Measurements from ENCODE around the gene SV2A. TPM values are rescaled to one million over a fixed set of nuclear protein-coding genes. Genes with fewer than 3 reads are reported as not detected.

Gene SV2A
- total and polyA plus RNA-seq, 7 experiments from 2014 or later: 1.3 to 18.8 (median 2.8) TPM

DNA sequence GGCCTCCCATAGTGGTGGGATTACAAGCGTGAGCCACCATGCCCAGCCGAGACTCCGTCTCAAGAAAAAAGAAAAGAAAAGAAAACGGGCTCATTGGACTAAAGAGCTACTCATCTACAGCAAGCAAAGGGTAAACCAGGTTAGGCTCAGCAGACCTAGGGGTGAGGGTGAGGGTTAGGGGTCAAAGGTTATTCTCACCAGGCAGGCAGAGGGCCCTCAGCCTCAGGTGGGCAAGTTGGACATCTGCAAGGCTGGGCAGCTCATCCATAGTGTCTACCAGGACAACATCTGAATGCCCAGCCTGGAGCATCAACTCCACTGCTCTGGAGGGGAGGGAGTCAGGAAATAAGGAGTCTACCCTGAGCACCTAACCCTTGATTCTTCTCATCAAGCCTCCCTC lies 15.6 kb upstream of the SV2A start:
- Histone ChIP-seq H3K27me3 (ENCODE audit: control insufficient read depth in 2 of 2, insufficient read depth in 2 of 2, low read length in 2 of 2) (no peaks in the 10 kb centered on the region), H3K27ac (ENCODE audit: low read depth, low read length) (no peak overlapping the region), H3K4me3 (ENCODE audit: low read length) (no peak overlapping the region), H3K36me3 (ENCODE audit: control insufficient read depth in 2 of 3, insufficient read depth in 3 of 3, low read length in 3 of 3) (no peaks in the 10 kb centered on the region), H3K4me1 (ENCODE audit: control insufficient read depth in 2 of 2, insufficient read depth in 2 of 2, low read length in 2 of 2) (peaks cover 6% of the 10 kb centered on the region in 2 donors), H3K9me3 (ENCODE audit: control insufficient read depth in 2 of 3, low read length in 3 of 3) (no peaks in the 10 kb centered on the region)
- intact Hi-C loops (cut with micrococcal nuclease): no loop called here
- no peak overlapping the region for H3K27ac Mint-ChIP-seq
- peaks cover 12 to 50% (median 21%) of the 10 kb centered on the region in 7 donors for H3K4me1 Mint-ChIP-seq
- no peaks in the 10 kb centered on the region for H3K9me3 Mint-ChIP-seq
- peaks cover 0 to 13% (median 5%) of the 10 kb centered on the region in 5 donors for H3K27me3 Mint-ChIP-seq
- H3K36me3 Mint-ChIP-seq: peaks cover 0 to 12% (median 4%) of the 10 kb centered on the region in 5 donors
- POLR2A ChIA-PET: interaction anchor here (1.3 to 8.7 kb wide), 2 partner anchors 45 to 51 kb away, joined by 3 to 174 read pairs; a partner anchor contains a TSS
- DNase-seq (no peak), ATAC-seq (no peak)
- CTCF ChIA-PET: interaction anchor here (0.8 kb wide), 1 partner anchor 11 kb away, joined by 3 read pairs; no protein-coding TSS in a partner anchor
- no peak overlapping the region for H3K4me3 Mint-ChIP-seq

DNA sequence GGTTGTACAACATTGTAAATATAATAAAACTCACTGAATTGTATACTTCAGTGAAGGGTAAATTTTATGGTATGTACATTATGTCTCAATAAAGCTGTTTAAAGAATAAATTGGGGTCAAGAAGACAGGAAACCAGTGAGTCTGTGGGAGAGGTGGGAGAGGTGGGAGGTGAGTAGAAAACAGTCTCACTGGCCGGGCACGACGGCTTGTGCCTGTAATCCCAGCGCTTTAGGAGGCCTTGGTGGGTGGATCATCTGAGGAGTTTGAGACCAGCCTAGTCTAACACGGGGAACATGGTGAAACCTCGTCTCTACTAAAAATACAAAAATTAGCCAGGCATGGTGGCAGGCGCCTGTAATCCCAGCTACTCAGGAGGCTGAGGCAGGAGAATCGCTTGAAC lies 14.8 kb upstream of the SV2A start:
- Mint-ChIP-seq H3K36me3 (peaks cover 0 to 16% (median 4%) of the 10 kb centered on the region in 5 donors), H3K27ac (no peak overlapping the region), H3K4me3 (no peak overlapping the region), H3K4me1 (peaks cover 12 to 46% (median 21%) of the 10 kb centered on the region in 7 donors), H3K27me3 (peaks cover 0 to 13% (median 5%) of the 10 kb centered on the region in 5 donors), H3K9me3 (no peaks in the 10 kb centered on the region)
- intact Hi-C loops (cut with micrococcal nuclease): no loop called here
- Histone ChIP-seq H3K27ac (ENCODE audit: low read depth, low read length) (no peak overlapping the region), H3K9me3 (ENCODE audit: control insufficient read depth in 2 of 3, low read length in 3 of 3) (no peaks in the 10 kb centered on the region), H3K4me3 (ENCODE audit: low read length) (no peak overlapping the region), H3K4me1 (ENCODE audit: control insufficient read depth in 2 of 2, insufficient read depth in 2 of 2, low read length in 2 of 2) (peaks cover 6 to 7% of the 10 kb centered on the region in 2 donors), H3K27me3 (ENCODE audit: control insufficient read depth in 2 of 2, insufficient read depth in 2 of 2, low read length in 2 of 2) (no peaks in the 10 kb centered on the region), H3K36me3 (ENCODE audit: control insufficient read depth in 2 of 3, insufficient read depth in 3 of 3, low read length in 3 of 3) (peaks cover 0 to 2% (median 0%) of the 10 kb centered on the region in 3 experiments)
- POLR2A ChIA-PET: interaction anchor here (1.3 to 8.7 kb wide), 2 partner anchors 45 to 51 kb away, joined by 3 to 174 read pairs; a partner anchor contains a TSS
- CTCF ChIA-PET: interaction anchor here (0.8 kb wide), 1 partner anchor 11 kb away, joined by 3 read pairs; no protein-coding TSS in a partner anchor
- ATAC-seq (no peak), DNase-seq (no peak)

DNA sequence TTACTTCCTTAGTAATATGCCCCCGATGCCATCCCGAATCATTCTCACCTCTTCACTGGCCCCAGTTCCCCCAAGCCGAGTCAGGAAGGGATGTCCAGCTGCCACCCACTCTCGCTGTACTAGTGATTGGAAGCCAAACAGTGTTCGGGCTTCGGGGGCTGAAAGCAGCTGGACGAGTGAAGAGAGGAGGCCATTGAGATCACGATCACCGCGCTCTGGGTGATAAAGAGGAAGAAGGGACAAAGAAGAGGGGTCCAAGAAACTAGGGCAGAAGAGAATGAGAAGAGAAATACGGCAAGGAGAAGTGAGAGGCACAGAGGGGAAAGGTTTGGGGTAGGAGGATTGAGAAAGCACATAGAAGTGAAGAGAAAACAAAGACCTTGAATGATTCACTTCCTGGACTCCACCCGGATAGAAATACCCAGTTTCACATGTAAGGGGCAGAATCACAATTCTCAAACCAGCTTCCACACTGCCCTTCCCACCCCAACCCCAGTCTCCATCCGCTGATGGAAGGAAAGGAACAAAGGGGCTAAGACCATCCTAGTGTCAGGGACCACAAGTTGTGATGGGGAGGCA lies 13.7 kb upstream of the SV2A start:
- peak overlapping the region in 2 of 9 donors; percentile 38 to 81 for H3K27ac Mint-ChIP-seq
- H3K27me3 Mint-ChIP-seq: peaks cover 0 to 13% (median 5%) of the 10 kb centered on the region in 5 donors
- DNase-seq: no peak
- H3K4me1 ChIP-seq (ENCODE audit: control insufficient read depth in 2 of 2, insufficient read depth in 2 of 2, low read length in 2 of 2): peaks cover 15 to 16% of the 10 kb centered on the region in 2 donors
- H3K4me1 Mint-ChIP-seq: peaks cover 15 to 44% (median 26%) of the 10 kb centered on the region in 7 donors
- intact Hi-C loops (cut with micrococcal nuclease): no loop called here
- peaks cover 0 to 1% (median 0%) of the 10 kb centered on the region in 11 donors for H3K9me3 Mint-ChIP-seq
- no peak overlapping the region for H3K27ac ChIP-seq (ENCODE audit: low read depth, low read length)
- peak overlapping the region in 2 of 10 donors; percentile 17 to 67 for H3K4me3 Mint-ChIP-seq
- H3K4me3 ChIP-seq (ENCODE audit: low read length): no peak overlapping the region
- no peaks in the 10 kb centered on the region for H3K27me3 ChIP-seq (ENCODE audit: control insufficient read depth in 2 of 2, insufficient read depth in 2 of 2, low read length in 2 of 2)
- ChIA-PET CTCF (no interaction called here), POLR2A (interaction anchor here (8.7 kb wide), 1 partner anchor 43 kb away, joined by 174 read pairs; a partner anchor contains a TSS)
- H3K36me3 ChIP-seq (ENCODE audit: control insufficient read depth in 2 of 3, insufficient read depth in 3 of 3, low read length in 3 of 3): peaks cover 3 to 7% (median 3%) of the 10 kb centered on the region in 3 experiments
- H3K9me3 ChIP-seq (ENCODE audit: control insufficient read depth in 2 of 3, low read length in 3 of 3): no peaks in the 10 kb centered on the region
- ATAC-seq: no peak
- H3K36me3 Mint-ChIP-seq: peaks cover 0 to 20% (median 4%) of the 10 kb centered on the region in 5 donors

DNA sequence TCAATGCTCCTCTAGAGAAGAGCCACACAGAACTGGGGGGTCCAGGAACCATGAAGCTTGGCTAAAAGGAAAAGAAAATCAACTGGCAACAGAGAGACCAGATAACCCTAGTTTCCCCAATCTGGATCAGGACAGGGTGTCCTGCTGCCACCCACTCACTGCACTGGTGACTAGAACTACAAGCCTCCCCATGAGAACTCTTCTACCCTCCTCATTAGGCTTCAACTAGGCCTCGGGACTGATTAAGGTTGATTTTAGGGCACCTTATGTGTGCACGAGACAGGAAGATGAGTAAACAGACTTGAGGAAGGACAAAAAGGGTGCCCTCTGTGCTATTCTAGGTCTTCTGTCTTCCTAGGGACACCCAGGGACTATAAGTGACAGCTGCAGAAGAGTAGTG lies 12.2 kb upstream of the SV2A start:
- peaks cover 0 to 13% (median 5%) of the 10 kb centered on the region in 5 donors for H3K27me3 Mint-ChIP-seq
- H3K4me1 Mint-ChIP-seq: peaks cover 27 to 58% (median 41%) of the 10 kb centered on the region in 7 donors
- Histone ChIP-seq H3K4me3 (ENCODE audit: low read length) (no peak overlapping the region), H3K27me3 (ENCODE audit: control insufficient read depth in 2 of 2, insufficient read depth in 2 of 2, low read length in 2 of 2) (no peaks in the 10 kb centered on the region), H3K27ac (ENCODE audit: low read depth, low read length) (no peak overlapping the region), H3K9me3 (ENCODE audit: control insufficient read depth in 2 of 3, low read length in 3 of 3) (no peaks in the 10 kb centered on the region), H3K36me3 (ENCODE audit: control insufficient read depth in 2 of 3, insufficient read depth in 3 of 3, low read length in 3 of 3) (peaks cover 15 to 22% (median 16%) of the 10 kb centered on the region in 3 experiments), H3K4me1 (ENCODE audit: control insufficient read depth in 2 of 2, insufficient read depth in 2 of 2, low read length in 2 of 2) (peaks cover 19 to 30% of the 10 kb centered on the region in 2 donors)
- H3K9me3 Mint-ChIP-seq: peaks cover 0 to 1% (median 0%) of the 10 kb centered on the region in 11 donors
- H3K27ac Mint-ChIP-seq: peak overlapping the region in 2 of 9 donors; percentile 66 to 98
- peaks cover 6 to 32% (median 15%) of the 10 kb centered on the region in 5 donors for H3K36me3 Mint-ChIP-seq
- POLR2A ChIA-PET: interaction anchor here (0.6 to 8.7 kb wide), 6 partner anchors 11 to 306 kb away, joined by 3 to 174 read pairs (median 3); partner anchors contain the start of gene ANP32E
- H3K4me3 Mint-ChIP-seq: peak overlapping the region in 2 of 10 donors; percentile 70 to 91
- no peak for ATAC-seq
- DNase-seq: no peak
- CTCF ChIA-PET: no interaction called here
- intact Hi-C loops (cut with micrococcal nuclease): no loop called here

DNA sequence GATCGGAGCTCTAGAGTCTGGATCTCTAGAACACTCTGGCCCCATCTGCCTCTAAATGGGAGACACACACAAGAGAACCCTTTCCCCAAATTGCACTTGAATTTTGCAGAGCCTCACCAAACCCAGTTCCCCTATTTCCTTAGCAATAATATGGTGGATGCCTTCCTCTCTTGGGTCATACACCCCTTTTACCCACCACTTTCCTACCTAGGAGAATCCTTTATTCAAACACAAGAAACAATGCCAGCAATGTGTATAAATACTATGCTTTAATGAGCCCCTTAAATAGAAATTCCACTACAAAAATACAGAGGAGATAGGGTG lies 10.7 kb upstream of the SV2A start:
- Histone ChIP-seq H3K36me3 (ENCODE audit: control insufficient read depth in 2 of 3, insufficient read depth in 3 of 3, low read length in 3 of 3) (peaks cover 25 to 37% (median 29%) of the 10 kb centered on the region in 3 experiments), H3K4me1 (ENCODE audit: control insufficient read depth in 2 of 2, insufficient read depth in 2 of 2, low read length in 2 of 2) (peaks cover 19 to 30% of the 10 kb centered on the region in 2 donors), H3K27me3 (ENCODE audit: control insufficient read depth in 2 of 2, insufficient read depth in 2 of 2, low read length in 2 of 2) (no peaks in the 10 kb centered on the region), H3K27ac (ENCODE audit: low read depth, low read length) (peak overlapping the region; percentile 94), H3K4me3 (ENCODE audit: low read length) (peak overlapping the region; percentile 82), H3K9me3 (ENCODE audit: control insufficient read depth in 2 of 3, low read length in 3 of 3) (no peaks in the 10 kb centered on the region)
- ChIA-PET CTCF (no interaction called here), POLR2A (interaction anchor here (0.5 to 8.7 kb wide), 20 partner anchors 9 to 1404 kb away, joined by 3 to 174 read pairs (median 6); partner anchors contain the start of genes BOLA1 and SV2A)
- ATAC-seq (no peak), DNase-seq (no peak)
- Mint-ChIP-seq H3K9me3 (peaks cover 0 to 1% (median 0%) of the 10 kb centered on the region in 11 donors), H3K4me3 (peak overlapping the region; percentile 91 to 99 (median 96)), H3K36me3 (peaks cover 19 to 44% (median 29%) of the 10 kb centered on the region in 5 donors), H3K4me1 (peaks cover 41 to 67% (median 49%) of the 10 kb centered on the region in 7 donors), H3K27me3 (peaks cover 0 to 13% (median 5%) of the 10 kb centered on the region in 5 donors), H3K27ac (peak overlapping the region; percentile 96 to 99 (median 98))
- intact Hi-C loops (cut with micrococcal nuclease): loop anchor here in 1 of 2 donors (1.0 kb wide), 1 partner anchor 139 kb away; the partner anchor contains the start of gene VPS45

DNA sequence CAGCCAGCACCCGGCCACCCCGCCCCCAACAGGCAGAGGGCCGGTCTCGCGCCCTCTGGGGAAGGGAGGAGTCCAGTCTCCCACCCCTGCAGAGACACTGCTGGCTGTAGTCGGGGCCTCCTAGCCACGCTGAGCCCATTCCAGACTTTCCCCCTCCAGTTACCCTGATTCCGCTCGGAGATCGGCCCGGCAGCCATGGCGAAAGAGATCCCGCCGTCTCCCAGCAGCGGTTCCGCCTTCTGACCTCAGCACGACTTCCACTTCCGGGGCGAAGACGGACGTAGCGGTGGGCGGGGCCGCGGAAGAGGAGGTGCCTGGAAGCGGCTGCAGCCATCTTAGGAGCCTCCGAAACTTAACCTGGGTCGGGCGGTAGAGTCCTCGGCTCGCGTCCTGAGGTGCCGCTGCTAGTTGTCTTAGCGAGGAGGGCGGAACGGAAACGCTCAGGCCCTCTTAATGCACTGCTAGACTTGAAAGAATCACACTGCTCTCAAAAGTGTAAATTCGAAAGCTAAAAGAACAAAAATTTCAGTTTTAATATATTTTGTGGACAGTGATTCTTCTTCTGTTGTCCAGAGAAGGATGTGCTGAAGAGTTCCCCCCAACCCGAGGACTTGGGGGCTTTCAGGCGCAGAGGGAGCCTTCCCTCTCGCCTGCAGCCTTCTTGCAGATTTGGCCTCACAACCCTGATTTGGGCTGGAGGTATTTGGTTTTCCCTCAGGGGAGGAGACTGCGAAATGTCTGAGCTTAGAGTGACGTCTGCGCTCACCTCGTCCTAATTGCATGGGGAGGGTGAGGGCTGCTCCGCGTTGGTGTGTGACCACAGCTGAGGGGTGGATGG lies 10.1 kb upstream of the SV2A start, which contains the start of gene SF3B4:
Gene SF3B4 (minus strand): TSS at position 241 of the 838 bp plus-strand sequence. CDS start 44 bp downstream, at position 197.
- peaks cover 19 to 30% of the 10 kb centered on the region in 2 donors for H3K4me1 ChIP-seq (ENCODE audit: control insufficient read depth in 2 of 2, insufficient read depth in 2 of 2, low read length in 2 of 2)
- Mint-ChIP-seq H3K4me3 (peak within 1 kb of the TSS; percentile 91 to 99 (median 96)), H3K27ac (peak within 1 kb of the TSS; percentile 96 to 99 (median 98)), H3K9me3 (peaks cover 0 to 1% (median 0%) of the 10 kb centered on the region in 11 donors), H3K36me3 (peaks cover 24 to 45% (median 35%) of the 10 kb centered on the region in 5 donors), H3K27me3 (peaks cover 0 to 13% (median 5%) of the 10 kb centered on the region in 5 donors), H3K4me1 (peaks cover 44 to 67% (median 49%) of the 10 kb centered on the region in 7 donors)
- ChIA-PET CTCF (no interaction called here), POLR2A (interaction anchor here (0.5 to 8.7 kb wide), 21 partner anchors 10 to 1404 kb away, joined by 3 to 174 read pairs (median 6); partner anchors contain the start of genes BOLA1 and SV2A)
- ATAC-seq: peak; percentile 98
- intact Hi-C loops (cut with micrococcal nuclease): loop anchor here (1.0 to 2.0 kb wide), 10 partner anchors 10 to 1327 kb away; partner anchors contain the start of genes BOLA1 (in 2 of the 2), OTUD7B (in 1 of the 2), PSMD4 (in 1 of the 2) and SV2A (in 1 of the 2)
- H3K36me3 ChIP-seq (ENCODE audit: control insufficient read depth in 2 of 3, insufficient read depth in 3 of 3, low read length in 3 of 3): peaks cover 28 to 42% (median 34%) of the 10 kb centered on the region in 3 experiments
- DNase-seq: peak; percentile 89 to 96 (median 95)
- no peaks in the 10 kb centered on the region for H3K27me3 ChIP-seq (ENCODE audit: control insufficient read depth in 2 of 2, insufficient read depth in 2 of 2, low read length in 2 of 2)
- H3K9me3 ChIP-seq (ENCODE audit: control insufficient read depth in 2 of 3, low read length in 3 of 3): no peaks in the 10 kb centered on the region
- H3K4me3 ChIP-seq (ENCODE audit: low read length): peak within 1 kb of the TSS; percentile 82
- H3K27ac ChIP-seq (ENCODE audit: low read depth, low read length): peak within 1 kb of the TSS; percentile 94

All from naive thymus-derived CD4-positive, alpha-beta T cell (primary cell).